Neuronal stem cell (in vitro differentiated cells): ENCODE results near the gene AHRR.

Experiments used
- DNase-seq: peaks from one replicate; pipeline ENCODE4 v3.0.0-alpha.2; 2013; ENCODE audit warnings: low spot score
- H2AFZ ChIP-seq: one replicate; pipeline ENCODE4 v1.6.1; 2013; ENCODE audit warnings: mild to moderate bottlenecking, low read length, inconsistent platforms
- H2AK5ac ChIP-seq: 2 replicates; pipeline ENCODE4 v1.6.1; 2013; ENCODE audit warnings: low read depth, mild to moderate bottlenecking, inconsistent platforms, low read length, moderate library complexity, mixed read lengths
- H2BK120ac ChIP-seq: 2 replicates; pipeline ENCODE4 v1.6.1; 2013; ENCODE audit warnings: low read depth, mild to moderate bottlenecking, inconsistent platforms, low read length, moderate library complexity, mixed read lengths
- H2BK12ac ChIP-seq: one replicate; pipeline ENCODE4 v1.6.1; 2013; ENCODE audit warnings: low read length, inconsistent platforms
- H2BK15ac ChIP-seq: 2 replicates; pipeline ENCODE4 v1.6.1; 2013; ENCODE audit warnings: mild to moderate bottlenecking, low read length, inconsistent platforms, mixed read lengths
- H2BK5ac ChIP-seq: one replicate; pipeline ENCODE4 v1.6.1; 2013; ENCODE audit warnings: inconsistent platforms, mild to moderate bottlenecking, low read length, moderate library complexity
- H3K14ac ChIP-seq: one replicate; pipeline ENCODE4 v1.6.1; 2013; ENCODE audit warnings: low read length, inconsistent platforms
- H3K18ac ChIP-seq: 2 replicates; pipeline ENCODE4 v1.6.1; 2013; ENCODE audit warnings: low read length, inconsistent platforms
- H3K23ac ChIP-seq: 2 replicates; pipeline ENCODE4 v1.6.1; 2013; ENCODE audit warnings: low read depth, mild to moderate bottlenecking, mixed read lengths, low read length, inconsistent platforms; ENCODE audit not compliant: poor library complexity
- H3K27ac ChIP-seq: replicated peaks from 3 replicates; pipeline ENCODE4 v1.5.1; 2013; ENCODE audit warnings: low read length, inconsistent platforms
- H3K27me3 ChIP-seq, 3 experiments: 2 replicates each; pipeline ENCODE4 v1.6.1; 2013; ENCODE audit warnings: low read length in 3 of 3, mild to moderate bottlenecking in 2 of 3, inconsistent platforms in 1 of 3, low read depth in 1 of 3, mixed read lengths in 1 of 3, moderate library complexity in 1 of 3; ENCODE audit not compliant: control insufficient read depth in 3 of 3, insufficient read depth in 3 of 3
- H3K36me3 ChIP-seq, 2 donors: replicated peaks in 1 of 2; 2 replicates each; pipeline ENCODE4 v1.6.1; 2013; ENCODE audit warnings: low read length in 2 of 2; ENCODE audit not compliant: control insufficient read depth in 2 of 2, insufficient read depth in 2 of 2
- H3K4ac ChIP-seq: 2 replicates; pipeline ENCODE4 v1.6.1; 2013; ENCODE audit warnings: inconsistent platforms, mild to moderate bottlenecking, low read length, moderate library complexity
- H3K4me1 ChIP-seq, 2 donors: 1 replicate in 1 of 2; 2 replicates in 1 of 2; pipeline ENCODE4 v1.6.1; 2013; ENCODE audit warnings: low read length in 2 of 2, low read depth in 1 of 2; ENCODE audit not compliant: control insufficient read depth in 2 of 2, insufficient read depth in 1 of 2
- H3K4me2 ChIP-seq: one replicate; pipeline ENCODE4 v1.6.1; 2013; ENCODE audit warnings: mild to moderate bottlenecking, low read length, inconsistent platforms; ENCODE audit not compliant: insufficient read depth, poor library complexity, severe bottlenecking
- H3K4me3 ChIP-seq, 2 donors: 2 replicates each; pipeline ENCODE4 v1.5.1; 2013; ENCODE audit warnings: low read length in 2 of 2, mild to moderate bottlenecking in 2 of 2, inconsistent platforms in 1 of 2, moderate library complexity in 1 of 2
- H3K79me1 ChIP-seq: one replicate; pipeline ENCODE4 v1.6.1; 2013; ENCODE audit warnings: low read depth, mild to moderate bottlenecking, inconsistent platforms, low read length, moderate library complexity
- H3K9ac ChIP-seq: one replicate; pipeline ENCODE4 v1.6.1; 2013; ENCODE audit warnings: mild to moderate bottlenecking, low read depth, low read length, inconsistent platforms; ENCODE audit not compliant: poor library complexity
- H3K9me3 ChIP-seq, 2 donors: replicated peaks in 1 of 2; 2 replicates each; pipeline versions ENCODE3 to v1.6.1; 2013; ENCODE audit warnings: low read length in 2 of 2, mild to moderate bottlenecking in 2 of 2, inconsistent platforms in 1 of 2, low read depth in 1 of 2, mixed read lengths in 1 of 2, moderate library complexity in 1 of 2; ENCODE audit not compliant: control insufficient read depth in 2 of 2, insufficient read depth in 1 of 2
- H4K8ac ChIP-seq: one replicate; pipeline ENCODE4 v1.6.1; 2013; ENCODE audit warnings: low read depth, mild to moderate bottlenecking, inconsistent platforms, low read length, moderate library complexity
- H4K91ac ChIP-seq: one replicate; pipeline ENCODE4 v1.6.1; 2013; ENCODE audit warnings: low read length, low read depth, mild to moderate bottlenecking, inconsistent platforms; ENCODE audit not compliant: poor library complexity
- WGBS, 2 donors: extraction: QIAGEN DNeasy Blood & Tissue Kit; methylation state at CpG; one replicate each; pipeline ENCODE4 v1.1.7; 2013; ENCODE audit warnings: missing lambda C conversion rate in 2 of 2, mixed read lengths in 1 of 2; ENCODE audit not compliant: insufficient read length in 2 of 2, insufficient replicate concordance in 1 of 2; ENCODE audit errors: extremely low coverage in 2 of 2; 5-methylcytosine and 5-hydroxymethylcytosine counted together

AHRR gene

DNA sequence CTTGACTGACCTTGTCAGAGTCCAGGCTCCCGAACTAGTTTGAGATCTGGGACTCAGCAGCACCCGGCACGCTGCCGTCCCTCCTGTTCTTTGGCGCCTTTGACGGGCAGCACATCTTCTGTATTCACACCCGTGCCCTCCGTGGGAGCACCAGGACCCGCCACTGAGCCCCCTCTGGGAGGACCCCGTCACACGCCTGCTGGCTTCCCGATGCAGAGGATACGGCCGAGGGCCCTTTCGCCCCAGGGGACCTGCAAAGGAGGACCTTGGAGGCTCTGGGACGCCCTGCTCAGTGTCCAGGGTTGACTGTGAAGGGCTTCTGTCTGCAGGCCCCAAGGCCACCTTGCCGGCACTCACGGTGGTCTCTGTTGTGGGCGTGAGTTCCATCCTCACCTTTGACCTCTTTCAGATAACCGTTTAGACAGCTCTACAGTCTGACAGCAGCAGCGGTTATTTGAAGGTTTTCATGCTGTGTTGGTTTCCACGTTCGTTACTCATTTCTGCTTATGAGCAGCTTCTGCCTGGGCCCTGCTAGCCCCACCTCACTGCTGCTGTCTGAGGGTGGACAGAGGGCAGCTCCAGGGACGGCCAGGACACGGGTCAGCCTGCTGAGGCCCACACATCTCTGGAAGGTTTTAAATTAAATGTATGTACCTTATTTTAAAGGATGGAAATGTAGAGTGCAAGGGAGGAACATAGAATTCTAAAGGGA is 108.9 kb downstream of the AHRR start:
- no peaks in the 10 kb centered on the region for H3K4me1 ChIP-seq
- H3K18ac ChIP-seq, result peak overlapping the region; percentile 68
- no peak overlapping the region for H3K9ac ChIP-seq
- H3K9me3 ChIP-seq, result peaks cover 0 to 8% of the 10 kb centered on the region in 2 donors
- peaks cover 3% of the 10 kb centered on the region for H3K79me1 ChIP-seq
- H3K27ac ChIP-seq, result no peak overlapping the region
- peak overlapping the region; percentile 1 for H2AK5ac ChIP-seq
- H2BK12ac ChIP-seq, result no peak overlapping the region
- H2BK15ac ChIP-seq, result peak overlapping the region; percentile 32
- H4K91ac ChIP-seq, result no peak overlapping the region
- WGBS, 2 donors, result no CpG with 5 or more reads among the region's 25 CpGs
- peak overlapping the region; percentile 15 for H2BK5ac ChIP-seq
- H2BK120ac ChIP-seq, result peak overlapping the region; percentile 2
- no peak overlapping the region for H3K4ac ChIP-seq
- H3K4me3 ChIP-seq, result no peak overlapping the region
- H3K27me3 ChIP-seq, result no peaks in the 10 kb centered on the region
- H3K23ac ChIP-seq, result no peak overlapping the region
- DNase-seq, result no peak
- H4K8ac ChIP-seq, result no peak overlapping the region
- no peak overlapping the region for H3K4me2 ChIP-seq
- H3K14ac ChIP-seq, result no peak overlapping the region
- peak overlapping the region; percentile 31 for H2AFZ ChIP-seq
- no peaks in the 10 kb centered on the region for H3K36me3 ChIP-seq

DNA sequence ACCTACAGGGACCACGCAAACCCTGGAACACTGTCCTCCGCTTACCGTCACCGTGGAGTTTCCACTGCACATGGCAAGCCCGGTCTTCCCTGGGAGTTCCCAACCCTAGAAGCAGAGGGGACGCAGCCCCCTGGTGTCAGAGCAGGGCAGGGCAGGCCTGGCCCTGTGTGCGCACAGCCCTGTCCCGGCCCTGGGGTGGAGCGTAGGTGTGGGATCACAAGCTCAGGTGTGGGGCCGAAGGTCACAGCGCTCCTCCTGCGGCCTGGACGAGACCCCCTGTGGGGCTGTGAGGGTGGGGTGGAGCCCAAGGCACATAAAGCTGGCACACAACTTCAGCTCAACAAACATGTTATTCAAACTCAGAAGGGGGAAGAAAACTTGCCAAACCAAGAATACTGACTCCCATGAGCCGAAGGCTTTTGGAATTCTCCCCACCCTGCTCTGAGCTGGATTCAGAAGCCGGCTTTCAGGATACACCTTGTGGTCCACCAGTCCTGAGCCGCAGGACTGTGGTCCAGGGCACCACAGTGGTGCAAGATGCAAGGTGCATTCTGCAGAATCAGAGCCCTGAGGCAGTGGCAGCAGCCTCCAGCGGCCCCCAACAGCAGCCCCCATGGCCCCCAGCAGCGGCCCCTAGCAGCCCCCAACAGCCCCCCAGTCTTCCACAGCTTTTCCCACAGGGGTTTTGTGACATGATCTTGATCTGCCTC is 109.6 kb downstream of the AHRR start:
- H3K27me3 ChIP-seq, result no peaks in the 10 kb centered on the region
- H2AK5ac ChIP-seq, result peak overlapping the region; percentile 57
- no peak overlapping the region for H3K27ac ChIP-seq
- no peak overlapping the region for H3K4ac ChIP-seq
- H2AFZ ChIP-seq, result peak overlapping the region; percentile 31
- H3K4me3 ChIP-seq, result no peak overlapping the region
- peak overlapping the region; percentile 13 for H2BK5ac ChIP-seq
- H3K23ac ChIP-seq, result peak overlapping the region; percentile 92
- H2BK15ac ChIP-seq, result no peak overlapping the region
- WGBS, 2 donors, result no CpG with 5 or more reads among the region's 18 CpGs
- H2BK120ac ChIP-seq, result no peak overlapping the region
- no peak overlapping the region for H3K14ac ChIP-seq
- no peaks in the 10 kb centered on the region for H3K4me1 ChIP-seq
- no peak overlapping the region for H2BK12ac ChIP-seq
- H3K79me1 ChIP-seq, result peaks cover 3% of the 10 kb centered on the region
- H3K9ac ChIP-seq, result no peak overlapping the region
- H3K36me3 ChIP-seq, result no peaks in the 10 kb centered on the region
- H4K8ac ChIP-seq, result no peak overlapping the region
- peak overlapping the region; percentile 19 for H3K18ac ChIP-seq
- H4K91ac ChIP-seq, result no peak overlapping the region
- H3K9me3 ChIP-seq, result peaks cover 0 to 8% of the 10 kb centered on the region in 2 donors
- no peak overlapping the region for H3K4me2 ChIP-seq
- DNase-seq, result peak; percentile 45

DNA sequence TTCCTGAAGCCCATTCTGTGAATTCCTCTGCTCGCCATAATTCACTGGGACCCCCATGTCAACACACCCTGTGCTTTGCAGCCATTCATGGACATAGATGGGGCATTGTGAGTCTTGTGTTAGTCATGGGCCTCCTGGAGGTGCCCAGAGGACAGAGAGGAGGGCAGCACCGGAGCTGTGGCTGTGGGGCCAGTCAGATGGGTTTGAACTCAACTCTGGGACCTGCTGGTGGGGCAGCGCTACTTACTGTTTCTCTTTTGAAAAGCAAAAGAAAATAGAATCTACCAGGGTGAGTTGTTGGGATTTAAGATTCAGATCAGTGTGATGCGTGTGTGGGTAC is 110.2 kb downstream of the AHRR start:
- Histone ChIP-seq H3K36me3 (no peaks in the 10 kb centered on the region), H2BK120ac (no peak overlapping the region), H3K18ac (no peak overlapping the region), H3K23ac (no peak overlapping the region), H2BK15ac (no peak overlapping the region), H2BK12ac (no peak overlapping the region), H4K91ac (no peak overlapping the region), H3K9me3 (peaks cover 0 to 8% of the 10 kb centered on the region in 2 donors), H3K4me1 (no peaks in the 10 kb centered on the region), H3K14ac (no peak overlapping the region), H3K4ac (no peak overlapping the region), H2BK5ac (no peak overlapping the region), H2AFZ (no peak overlapping the region), H3K4me3 (no peak overlapping the region), H3K27me3 (no peaks in the 10 kb centered on the region), H4K8ac (no peak overlapping the region), H3K27ac (no peak overlapping the region), H3K9ac (no peak overlapping the region), H3K79me1 (peaks cover 3% of the 10 kb centered on the region), H2AK5ac (peak overlapping the region; percentile 57), H3K4me2 (no peak overlapping the region)
- no CpG with 5 or more reads among the region's 4 CpGs for WGBS, 2 donors
- no peak for DNase-seq

DNA sequence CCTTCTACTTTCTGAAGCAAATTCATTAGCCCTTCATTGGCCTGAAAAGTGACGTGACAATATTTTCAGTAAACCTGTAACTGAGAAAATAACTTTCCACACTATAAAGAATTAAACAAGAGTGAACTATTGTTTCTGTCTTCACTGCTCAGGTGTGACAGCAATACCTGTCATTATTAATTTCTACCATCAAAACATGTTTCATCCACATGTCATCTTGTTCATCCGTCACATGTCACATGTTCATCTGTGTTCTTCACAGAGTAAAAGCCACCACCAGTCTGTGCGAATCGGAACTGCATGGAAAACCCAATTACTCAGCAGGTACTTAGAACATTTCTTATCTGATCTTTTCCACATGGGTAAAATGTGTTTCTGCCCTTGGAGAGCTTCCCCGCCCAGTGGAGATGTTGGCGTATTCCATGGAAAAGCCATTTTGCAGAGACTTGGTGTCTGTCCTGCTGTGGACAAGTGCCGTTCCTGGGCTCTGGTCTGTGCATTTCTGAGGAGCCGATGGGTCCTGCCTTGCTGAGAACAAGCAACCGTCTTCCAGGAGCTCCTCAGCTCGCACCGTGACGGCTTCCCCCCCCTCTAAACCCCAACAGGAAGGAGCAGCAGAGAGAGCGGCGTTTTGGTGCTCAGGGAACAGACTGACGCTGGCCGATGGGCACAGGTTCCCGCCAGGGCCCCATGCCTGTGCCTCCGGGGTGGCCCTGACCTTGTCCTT is 110.8 kb downstream of the AHRR start:
- no peak overlapping the region for H3K23ac ChIP-seq
- no peak overlapping the region for H3K18ac ChIP-seq
- no peak overlapping the region for H4K8ac ChIP-seq
- H3K4me1 ChIP-seq, result no peaks in the 10 kb centered on the region
- H3K27ac ChIP-seq, result no peak overlapping the region
- H3K9ac ChIP-seq, result no peak overlapping the region
- WGBS, 2 donors, result no CpG with 5 or more reads among the region's 18 CpGs
- H3K9me3 ChIP-seq, result peaks cover 0 to 8% of the 10 kb centered on the region in 2 donors
- no peak overlapping the region for H2BK5ac ChIP-seq
- H3K14ac ChIP-seq, result peak overlapping the region; percentile 71
- peak overlapping the region; percentile 8 for H2AFZ ChIP-seq
- H2AK5ac ChIP-seq, result peak overlapping the region; percentile 70
- H3K4me2 ChIP-seq, result no peak overlapping the region
- H3K4ac ChIP-seq, result no peak overlapping the region
- H3K4me3 ChIP-seq, result no peak overlapping the region
- H2BK120ac ChIP-seq, result no peak overlapping the region
- no peak overlapping the region for H4K91ac ChIP-seq
- DNase-seq, result no peak
- no peak overlapping the region for H2BK15ac ChIP-seq
- no peak overlapping the region for H2BK12ac ChIP-seq
- peaks cover 0 to 3% (median 0%) of the 10 kb centered on the region in 3 experiments for H3K27me3 ChIP-seq
- peaks cover 3% of the 10 kb centered on the region for H3K79me1 ChIP-seq
- H3K36me3 ChIP-seq, result no peaks in the 10 kb centered on the region
